H9 (cell line): ENCODE measurements around the gene ARHGEF39. TPM values are rescaled to one million over a fixed set of nuclear protein-coding genes. Genes with fewer than 3 reads are reported as not detected.

Experiments
- DNase-seq: peaks from one replicate; pipeline ENCODE4 v3.0.0-alpha.2; 2017
- H2AFZ ChIP-seq: one replicate; pipeline ENCODE4 v1.6.1; 2013; ENCODE audit warnings: mild to moderate bottlenecking, low read length, control low read depth, moderate library complexity
- H2AK5ac ChIP-seq: 2 replicates; pipeline ENCODE4 v1.6.1; 2013; ENCODE audit warnings: low read length, control low read depth, mixed read lengths; ENCODE audit not compliant: insufficient read length
- H2BK120ac ChIP-seq: one replicate; pipeline ENCODE4 v1.6.1; 2013; ENCODE audit warnings: low read depth, mild to moderate bottlenecking, low read length, control low read depth, inconsistent platforms; ENCODE audit not compliant: poor library complexity, severe bottlenecking
- H2BK12ac ChIP-seq: 2 replicates; pipeline ENCODE4 v1.6.1; 2013; ENCODE audit warnings: low read length, control low read depth, mixed read lengths, low read depth; ENCODE audit not compliant: insufficient read length
- H2BK15ac ChIP-seq: 2 replicates; pipeline ENCODE4 v1.6.1; 2013; ENCODE audit warnings: low read depth, low read length, control low read depth
- H2BK20ac ChIP-seq: one replicate; pipeline ENCODE4 v1.6.1; 2013; ENCODE audit warnings: low read depth, mild to moderate bottlenecking, low read length, control low read depth, inconsistent platforms; ENCODE audit not compliant: poor library complexity, severe bottlenecking
- H2BK5ac ChIP-seq: 2 replicates; pipeline ENCODE4 v1.6.1; 2013; ENCODE audit warnings: low read length, control low read depth, mixed read lengths; ENCODE audit not compliant: insufficient read length
- H3K14ac ChIP-seq: 2 replicates; pipeline ENCODE4 v1.6.1; 2013; ENCODE audit warnings: low read length, control low read depth; ENCODE audit not compliant: insufficient read depth
- H3K18ac ChIP-seq: 2 replicates; pipeline ENCODE4 v1.6.1; 2013; ENCODE audit warnings: low read depth, mild to moderate bottlenecking, mixed read lengths, low read length, control low read depth; ENCODE audit not compliant: insufficient read length
- H3K23ac ChIP-seq: 2 replicates; pipeline ENCODE4 v1.6.1; 2013; ENCODE audit warnings: low read length, control low read depth, mixed read lengths, low read depth; ENCODE audit not compliant: insufficient read length
- H3K23me2 ChIP-seq: 2 replicates; pipeline ENCODE4 v1.6.1; 2013; ENCODE audit warnings: low read depth, mild to moderate bottlenecking, mixed read lengths, low read length, control low read depth; ENCODE audit not compliant: insufficient read length, poor library complexity, severe bottlenecking
- H3K27ac ChIP-seq: 2 replicates; pipeline ENCODE4 v1.5.1; 2013; ENCODE audit warnings: low read length, control low read depth, mixed read lengths, low read depth; ENCODE audit not compliant: insufficient read length
- H3K27me3 ChIP-seq: 2 replicates; pipeline ENCODE4 v1.6.1; 2013; ENCODE audit warnings: low read length, control low read depth, inconsistent platforms; ENCODE audit not compliant: insufficient read depth
- H3K4ac ChIP-seq: 2 replicates; pipeline ENCODE4 v1.6.1; 2013; ENCODE audit warnings: low read depth, mild to moderate bottlenecking, control low read depth, inconsistent platforms, low read length, moderate library complexity
- H3K4me1 ChIP-seq: 2 replicates; pipeline ENCODE4 v1.6.1; 2013; ENCODE audit warnings: low read length, control low read depth, inconsistent platforms; ENCODE audit not compliant: insufficient read depth
- H3K4me2 ChIP-seq: 2 replicates; pipeline ENCODE4 v1.6.1; 2013; ENCODE audit warnings: low read length, control low read depth, mixed read lengths; ENCODE audit not compliant: insufficient read length, insufficient read depth
- H3K56ac ChIP-seq: 2 replicates; pipeline ENCODE4 v1.6.1; 2013; ENCODE audit warnings: low read depth, mild to moderate bottlenecking, mixed read lengths, low read length, control low read depth; ENCODE audit not compliant: insufficient read length
- H3K79me1 ChIP-seq: 2 replicates; pipeline ENCODE4 v1.6.1; 2013; ENCODE audit warnings: low read depth, mild to moderate bottlenecking, moderate library complexity, low read length, control low read depth, inconsistent platforms; ENCODE audit not compliant: insufficient read depth, poor library complexity, severe bottlenecking
- H3K79me2 ChIP-seq: 2 replicates; pipeline ENCODE4 v1.6.1; 2013; ENCODE audit warnings: low read length, control low read depth, inconsistent platforms; ENCODE audit not compliant: insufficient read depth
- H3K9ac ChIP-seq: 2 replicates; pipeline ENCODE4 v1.6.1; 2013; ENCODE audit warnings: low read length, control low read depth, mixed read lengths; ENCODE audit not compliant: insufficient read length; ENCODE audit errors: extremely low read depth
- H3K9me3 ChIP-seq: one replicate; pipeline ENCODE4 v1.6.1; 2013; ENCODE audit warnings: low read depth, low read length, inconsistent platforms; ENCODE audit not compliant: control insufficient read depth
- H3T11ph ChIP-seq: one replicate; pipeline ENCODE4 v1.6.1; 2013; ENCODE audit warnings: mild to moderate bottlenecking, low read length, control low read depth, inconsistent platforms
- H4K20me1 ChIP-seq: one replicate; pipeline ENCODE4 v1.6.1; 2013; ENCODE audit not compliant: control insufficient read depth, insufficient read length, insufficient read depth
- H4K5ac ChIP-seq: 2 replicates; pipeline ENCODE4 v1.6.1; 2013; ENCODE audit warnings: low read depth, mild to moderate bottlenecking, mixed read lengths, low read length, control low read depth; ENCODE audit not compliant: insufficient read length
- H4K8ac ChIP-seq: replicated peaks from 2 replicates; pipeline ENCODE4 v1.6.1; 2013; ENCODE audit warnings: low read length, control low read depth, mixed read lengths, low read depth; ENCODE audit not compliant: insufficient read length
- H4K91ac ChIP-seq: 2 replicates; pipeline ENCODE4 v1.6.1; 2013; ENCODE audit warnings: low read depth, mild to moderate bottlenecking, moderate library complexity, mixed read lengths, low read length, control low read depth; ENCODE audit not compliant: insufficient read length
- H3K27ac Mint-ChIP-seq, 3 experiments: 2 replicates in 2 of 3; 3 replicates in 1 of 3; pipeline ENCODE4 v1.8.0; 2020 to 2021; ENCODE audit warnings: mixed read lengths in 3 of 3, mild to moderate bottlenecking in 1 of 3, moderate library complexity in 1 of 3
- H3K27me3 Mint-ChIP-seq: 2 replicates; pipeline ENCODE4 v1.8.0; 2021; ENCODE audit warnings: low read depth, mild to moderate bottlenecking, moderate library complexity, mixed read lengths
- H3K36me3 Mint-ChIP-seq, 3 experiments: 2 replicates in 2 of 3; 3 replicates in 1 of 3; pipeline ENCODE4 v1.8.0; 2020 to 2021; ENCODE audit warnings: low read depth in 3 of 3, mixed read lengths in 3 of 3; ENCODE audit not compliant: insufficient read depth in 1 of 3
- H3K4me1 Mint-ChIP-seq, 2 experiments: 2 replicates each; pipeline ENCODE4 v1.8.0; 2020; ENCODE audit warnings: mixed read lengths in 2 of 2
- H3K4me3 Mint-ChIP-seq, 2 experiments: 2 replicates in 1 of 2; 3 replicates in 1 of 2; pipeline ENCODE4 v1.8.0; 2020 to 2021; ENCODE audit warnings: mild to moderate bottlenecking in 2 of 2, mixed read lengths in 2 of 2, moderate library complexity in 1 of 2
- H3K9me3 Mint-ChIP-seq, 2 experiments: 2 replicates in 1 of 2; 3 replicates in 1 of 2; pipeline ENCODE4 v1.8.0; 2020; ENCODE audit warnings: mild to moderate bottlenecking in 2 of 2, mixed read lengths in 2 of 2, moderate library complexity in 1 of 2
- CTCF ChIP-seq: fragments of 200-600 bp; sonication (generic); conservative IDR thresholded peaks from 3 replicates; pipeline ENCODE4 v1.8.0; 2021; ENCODE audit warnings: antibody characterized with exemption, mild to moderate bottlenecking
- WGBS: extraction: QIAGEN DNeasy Blood & Tissue Kit; methylation state at CpG from one replicate; pipeline ENCODE4 v1.1.7; 2013; ENCODE audit warnings: missing lambda C conversion rate, low lambda C conversion rate, mixed read lengths; ENCODE audit not compliant: insufficient read length; ENCODE audit errors: extremely low coverage; 5-methylcytosine and 5-hydroxymethylcytosine counted together
- total RNA-seq: library from RNA; stranded (reverse); gene quantifications from 2 replicates; pipeline ENCODE4 v1.2.1, GENCODE V29; 2021

Gene ARHGEF39
- total RNA-seq, 1 experiment from 2014 or later: 24.4 TPM

- WGBS: no CpG with 5 or more reads among the region's 11 CpGs
- Histone ChIP-seq H4K5ac (no peak overlapping the region), H3K23ac (no peak overlapping the region), H2BK12ac (no peak overlapping the region), H3K4ac (no peak overlapping the region), H4K8ac (no peak overlapping the region), H2AFZ (no peak overlapping the region), H3T11ph (no peak overlapping the region), H3K14ac (no peak overlapping the region), H3K9me3 (no peaks in the 10 kb centered on the region), H4K20me1 (no peaks in the 10 kb centered on the region), H2BK20ac (no peak overlapping the region), H4K91ac (no peak overlapping the region), H3K79me1 (no peaks in the 10 kb centered on the region), H2AK5ac (no peak overlapping the region), H3K79me2 (no peaks in the 10 kb centered on the region; the same call in 1 of the 2 replicates), H2BK120ac (no peak overlapping the region), H2BK5ac (no peak overlapping the region), H3K9ac (no peak overlapping the region), H3K4me1 (peaks cover 3% of the 10 kb centered on the region), H3K27me3 (no peaks in the 10 kb centered on the region), H3K56ac (no peak overlapping the region), H2BK15ac (no peak overlapping the region), H3K27ac (no peak overlapping the region), H3K18ac (no peak overlapping the region), H3K4me2 (no peak overlapping the region), H3K23me2 (peaks cover 6% of the 10 kb centered on the region)
- no peak for TF ChIP-seq CTCF
- peaks cover 0 to 2% of the 10 kb centered on the region in 2 experiments; a peak in 2 of 5 replicates for H3K9me3 Mint-ChIP-seq
- no peaks in the 10 kb centered on the region for H3K27me3 Mint-ChIP-seq
- H3K27ac Mint-ChIP-seq: peak overlapping the region in 1 of 3 experiments; percentile 85; a peak in 3 of 7 replicates
- peaks cover 27 to 30% of the 10 kb centered on the region in 2 experiments for H3K4me1 Mint-ChIP-seq
- no peak for DNase-seq
- H3K4me3 Mint-ChIP-seq: peak overlapping the region in 1 of 2 experiments; percentile 40; a peak in 1 of 5 replicates
- peaks cover 43 to 69% (median 64%) of the 10 kb centered on the region in 3 experiments for H3K36me3 Mint-ChIP-seq
Observed at GRCh38 chr9:35686222-35687203, 21.5 kb upstream of the ARHGEF39 start.
